ENCODE results near the gene MT2A. TPM values are rescaled to one million over a fixed set of nuclear protein-coding genes. Genes with fewer than 3 reads are reported as not detected.
A peak's percentile ranks its signal among the peaks of the same experiment; 100 is the strongest.

Gene MT2A
- total RNA-seq, 2 donors from 2014 or later = 549 to 1,013 TPM

GRCh38 chr16:56584276-56584675 is 24.1 kb upstream of the MT2A start:
- peak; percentile 46 for DNase-seq (ENCODE audit: low spot score)
- Mint-ChIP-seq H3K4me1 (ENCODE audit: low read depth in 2 of 2) (peaks cover 0 to 4% of the 10 kb centered on the region in 2 donors), H3K27me3 (peaks cover 24 to 30% of the 10 kb centered on the region in 2 donors), H3K4me3 (no peak overlapping the region), H3K9me3 (no peaks in the 10 kb centered on the region), H3K36me3 (no peaks in the 10 kb centered on the region), H3K27ac (no peak overlapping the region)
- ATAC-seq = no peak

GRCh38 chr16:56588781-56589140 is 19.6 kb upstream of the MT2A start:
- Mint-ChIP-seq H3K36me3 (no peaks in the 10 kb centered on the region), H3K4me3 (peak overlapping the region; percentile 49), H3K27me3 (peaks cover 31 to 35% of the 10 kb centered on the region in 2 donors), H3K27ac (no peak overlapping the region), H3K4me1 (ENCODE audit: low read depth in 2 of 2) (peaks cover 0 to 7% of the 10 kb centered on the region in 2 donors), H3K9me3 (no peaks in the 10 kb centered on the region)
- DNase-seq (ENCODE audit: low spot score) = peak; percentile 12
- ATAC-seq = no peak

- no peaks in the 10 kb centered on the region for H3K9me3 Mint-ChIP-seq
- DNase-seq (ENCODE audit: low spot score) (peak; percentile 59), ATAC-seq (peak; percentile 47 to 74)
- H3K36me3 Mint-ChIP-seq = no peaks in the 10 kb centered on the region
- H3K27me3 Mint-ChIP-seq = peaks cover 31 to 35% of the 10 kb centered on the region in 2 donors
- H3K27ac Mint-ChIP-seq = no peak within 1 kb of the TSS
- H3K4me3 Mint-ChIP-seq = peak within 1 kb of the TSS; percentile 49
- H3K4me1 Mint-ChIP-seq (ENCODE audit: low read depth in 2 of 2) = peaks cover 0 to 7% of the 10 kb centered on the region in 2 donors
These were observed 19.0 kb upstream of the MT2A start, which contains the start of gene MT3 for GRCh38 chr16:56589141-56590039. TSS of gene MT3 (plus strand) at chr16:56589528. CDS start at chr16:56589591, 63 bp downstream.

GRCh38 chr16:56591377-56592060 is 16.9 kb upstream of the MT2A start:
- Mint-ChIP-seq H3K27ac (no peak overlapping the region), H3K4me1 (ENCODE audit: low read depth in 2 of 2) (peaks cover 0 to 7% of the 10 kb centered on the region in 2 donors), H3K27me3 (peaks cover 26 to 27% of the 10 kb centered on the region in 2 donors), H3K36me3 (no peaks in the 10 kb centered on the region), H3K9me3 (no peaks in the 10 kb centered on the region), H3K4me3 (no peak overlapping the region)
- no peak for DNase-seq (ENCODE audit: low spot score)
- no peak for ATAC-seq

- peaks cover 0 to 10% of the 10 kb centered on the region in 2 donors for H3K4me1 Mint-ChIP-seq (ENCODE audit: low read depth in 2 of 2)
- H3K27me3 Mint-ChIP-seq = peaks cover 21 to 24% of the 10 kb centered on the region in 2 donors
- H3K27ac Mint-ChIP-seq = no peak overlapping the region
- ATAC-seq = no peak
- no peaks in the 10 kb centered on the region for H3K36me3 Mint-ChIP-seq
- no peaks in the 10 kb centered on the region for H3K9me3 Mint-ChIP-seq
- no peak for DNase-seq (ENCODE audit: low spot score)
- H3K4me3 Mint-ChIP-seq = no peak overlapping the region
These were observed 14.7 kb upstream of the MT2A start for GRCh38 chr16:56593573-56594291.

DNA sequence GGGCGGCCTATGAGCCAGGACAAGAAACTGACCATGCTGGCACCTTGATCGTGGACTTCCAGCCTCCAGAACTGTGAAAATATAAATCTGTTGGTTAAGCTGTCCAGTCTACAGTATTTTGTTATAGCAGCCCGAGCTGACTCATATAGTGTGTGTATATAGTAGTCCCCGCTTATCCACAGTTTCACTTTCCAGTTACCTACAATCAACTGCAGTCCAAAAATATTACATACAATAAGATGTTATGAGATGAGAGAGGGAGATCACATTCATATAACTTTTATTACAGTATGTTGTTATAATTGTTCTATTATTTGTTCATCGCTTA is 14.1 kb upstream of the MT2A start:
- H3K9me3 Mint-ChIP-seq = no peaks in the 10 kb centered on the region
- DNase-seq (ENCODE audit: low spot score) (no peak), ATAC-seq (no peak)
- H3K4me1 Mint-ChIP-seq (ENCODE audit: low read depth in 2 of 2) = peaks cover 0 to 7% of the 10 kb centered on the region in 2 donors
- H3K4me3 Mint-ChIP-seq = no peak overlapping the region
- no peaks in the 10 kb centered on the region for H3K36me3 Mint-ChIP-seq
- peaks cover 18 to 20% of the 10 kb centered on the region in 2 donors for H3K27me3 Mint-ChIP-seq
- H3K27ac Mint-ChIP-seq = no peak overlapping the region

- H3K27me3 Mint-ChIP-seq = peaks cover 8 to 23% of the 10 kb centered on the region in 2 donors
- ATAC-seq = peak; percentile 43 to 50
- no peaks in the 10 kb centered on the region for H3K36me3 Mint-ChIP-seq
- no peaks in the 10 kb centered on the region for H3K9me3 Mint-ChIP-seq
- peaks cover 7 to 16% of the 10 kb centered on the region in 2 donors for H3K4me1 Mint-ChIP-seq (ENCODE audit: low read depth in 2 of 2)
- no peak overlapping the region for H3K27ac Mint-ChIP-seq
- DNase-seq (ENCODE audit: low spot score) = no peak
- H3K4me3 Mint-ChIP-seq = no peak overlapping the region
These were observed 7.9 kb upstream of the MT2A start for GRCh38 chr16:56600398-56600999.

DNA sequence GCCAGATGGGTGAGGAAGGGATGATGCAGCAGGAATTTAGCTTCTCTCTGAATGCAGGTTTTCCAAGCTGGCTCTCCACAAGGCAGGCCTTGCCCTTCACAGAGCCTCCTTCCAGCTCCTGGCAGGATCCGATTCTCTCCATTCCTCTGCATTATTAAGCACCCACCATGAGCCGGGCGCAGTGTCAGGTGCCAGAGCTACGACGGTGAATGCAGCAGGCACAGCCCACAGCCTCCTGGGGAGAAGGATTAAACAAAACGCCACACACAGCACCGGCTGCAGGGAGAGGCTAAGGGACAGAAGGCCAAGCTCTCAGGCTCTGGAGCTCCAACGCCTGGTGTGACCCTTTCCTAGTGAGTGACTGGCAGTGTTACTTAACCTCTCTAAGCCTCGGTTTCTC is 7.1 kb upstream of the MT2A start:
- Mint-ChIP-seq H3K27me3 (peaks cover 8 to 23% of the 10 kb centered on the region in 2 donors), H3K4me1 (ENCODE audit: low read depth in 2 of 2) (peaks cover 10 to 22% of the 10 kb centered on the region in 2 donors), H3K9me3 (no peaks in the 10 kb centered on the region), H3K36me3 (no peaks in the 10 kb centered on the region), H3K27ac (no peak overlapping the region), H3K4me3 (no peak overlapping the region)
- DNase-seq (ENCODE audit: low spot score) = no peak
- ATAC-seq = no peak

- no peak for DNase-seq (ENCODE audit: low spot score)
- Mint-ChIP-seq H3K27ac (no peak overlapping the region), H3K4me3 (no peak overlapping the region), H3K27me3 (peaks cover 6 to 15% of the 10 kb centered on the region in 2 donors), H3K9me3 (no peaks in the 10 kb centered on the region), H3K36me3 (no peaks in the 10 kb centered on the region), H3K4me1 (ENCODE audit: low read depth in 2 of 2) (peaks cover 27 to 34% of the 10 kb centered on the region in 2 donors)
- ATAC-seq = no peak
These were observed 4.8 kb upstream of the MT2A start for GRCh38 chr16:56603589-56603988.

DNA sequence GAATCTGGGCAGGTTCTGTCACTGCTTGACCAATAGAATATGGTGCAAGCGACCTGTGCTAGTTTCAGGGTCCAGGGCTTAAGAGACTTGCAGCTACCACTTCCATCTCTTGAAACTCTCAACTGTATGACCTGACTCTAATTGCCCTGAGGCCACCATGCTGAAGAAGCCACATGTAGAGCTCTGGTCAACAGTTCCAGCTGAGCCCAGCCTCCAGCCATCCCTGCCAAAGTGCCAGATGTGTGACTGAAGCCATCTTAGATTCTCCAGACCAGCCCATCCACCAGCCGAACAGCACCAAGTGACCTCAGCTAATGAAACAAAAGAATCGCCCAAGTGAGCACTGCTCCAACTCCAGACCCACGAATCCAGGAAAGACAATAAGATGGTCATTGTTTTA is 3.4 kb upstream of the MT2A start:
- DNase-seq (ENCODE audit: low spot score) (no peak), ATAC-seq (no peak)
- peak overlapping the region in 1 of 2 donors; percentile 97 for H3K27ac Mint-ChIP-seq
- no peaks in the 10 kb centered on the region for H3K9me3 Mint-ChIP-seq
- H3K36me3 Mint-ChIP-seq = peaks cover 4% of the 10 kb centered on the region
- peaks cover 6 to 14% of the 10 kb centered on the region in 2 donors for H3K27me3 Mint-ChIP-seq
- no peak overlapping the region for H3K4me3 Mint-ChIP-seq
- peaks cover 39% of the 10 kb centered on the region in 2 donors for H3K4me1 Mint-ChIP-seq (ENCODE audit: low read depth in 2 of 2)

DNA sequence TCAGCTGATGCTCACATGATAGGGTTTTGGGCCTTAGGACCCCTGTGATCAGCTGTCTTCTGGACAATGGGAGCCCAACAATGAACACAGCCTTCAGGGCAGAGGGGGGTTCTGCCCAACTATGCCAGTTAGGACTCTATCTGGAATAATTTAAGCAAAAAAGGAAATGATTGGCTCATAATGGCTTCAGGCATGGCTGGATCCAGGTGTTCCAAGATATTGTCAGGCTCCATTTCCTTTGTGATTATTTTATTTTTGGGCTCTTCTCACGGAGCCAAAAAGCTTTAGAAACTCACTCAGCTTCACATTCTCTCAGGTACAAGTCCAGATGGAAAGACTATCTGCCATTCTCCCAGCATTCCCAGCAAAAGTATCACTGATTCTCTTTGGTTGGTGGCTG is 2.9 kb upstream of the MT2A start:
- ATAC-seq (no peak), DNase-seq (ENCODE audit: low spot score) (no peak)
- Mint-ChIP-seq H3K27me3 (peaks cover 1 to 9% of the 10 kb centered on the region in 2 donors), H3K36me3 (peaks cover 4% of the 10 kb centered on the region), H3K27ac (peak overlapping the region; percentile 89 to 97), H3K9me3 (no peaks in the 10 kb centered on the region), H3K4me3 (no peak overlapping the region), H3K4me1 (ENCODE audit: low read depth in 2 of 2) (peaks cover 40% of the 10 kb centered on the region in 2 donors)

- H3K4me1 Mint-ChIP-seq (ENCODE audit: low read depth in 2 of 2) = peaks cover 44% of the 10 kb centered on the region in 2 donors
- peaks cover 4% of the 10 kb centered on the region for H3K36me3 Mint-ChIP-seq
- H3K9me3 Mint-ChIP-seq = no peaks in the 10 kb centered on the region
- no peak for ATAC-seq
- peak overlapping the region; percentile 89 to 97 for H3K27ac Mint-ChIP-seq
- peak overlapping the region; percentile 70 for H3K4me3 Mint-ChIP-seq
- peaks cover 0 to 3% of the 10 kb centered on the region in 2 donors for H3K27me3 Mint-ChIP-seq
- DNase-seq (ENCODE audit: low spot score) = peak; percentile 44
These were observed 2.3 kb upstream of the MT2A start for GRCh38 chr16:56606071-56606475.

DNA sequence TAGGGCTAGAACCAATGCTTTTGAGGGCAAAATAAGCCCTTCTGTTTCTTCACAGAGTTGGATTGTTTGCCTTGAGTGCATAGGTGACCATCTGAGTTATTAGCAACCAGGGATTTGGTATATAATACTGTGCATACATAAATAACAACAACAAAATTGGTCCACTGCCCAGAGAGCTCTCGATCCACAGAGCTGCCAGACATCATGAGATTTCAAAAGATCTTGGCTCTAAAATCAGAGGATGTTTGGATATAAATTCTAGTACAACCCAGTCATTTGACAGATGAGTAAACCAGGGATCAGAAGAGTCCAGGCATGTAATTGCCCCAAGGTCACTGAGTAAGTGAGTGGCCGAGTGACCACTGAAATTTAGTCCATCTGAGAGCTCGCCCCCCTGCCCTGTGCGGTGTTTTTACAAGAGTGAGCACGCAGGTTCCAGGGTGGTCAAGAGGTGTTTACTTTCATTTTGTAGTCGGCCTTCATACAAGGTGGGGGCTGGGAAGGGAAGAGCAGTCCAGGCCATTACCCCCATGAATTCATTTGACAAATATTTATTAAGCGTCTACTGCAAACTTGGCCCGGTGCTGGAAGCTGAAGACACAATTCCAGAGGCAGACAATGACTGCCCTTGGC is 1.8 kb upstream of the MT2A start:
- Mint-ChIP-seq H3K27ac (peak overlapping the region; percentile 89 to 97), H3K4me3 (peak overlapping the region; percentile 70), H3K9me3 (no peaks in the 10 kb centered on the region), H3K27me3 (no peaks in the 10 kb centered on the region), H3K36me3 (peaks cover 4% of the 10 kb centered on the region), H3K4me1 (ENCODE audit: low read depth in 2 of 2) (peaks cover 49% of the 10 kb centered on the region in 2 donors)
- ATAC-seq (no peak), DNase-seq (ENCODE audit: low spot score) (peak; percentile 61)
